ENCODE results near the gene GARRE1. TPM values are rescaled to one million over a fixed set of nuclear protein-coding genes. Genes with fewer than 3 reads are reported as not detected.
A peak's percentile ranks its signal among the peaks of the same experiment; 100 is the strongest.

GARRE1 gene
- total and polyA plus RNA-seq, 8 donors: 2.1 to 60.7 (median 13.8) TPM

DNA sequence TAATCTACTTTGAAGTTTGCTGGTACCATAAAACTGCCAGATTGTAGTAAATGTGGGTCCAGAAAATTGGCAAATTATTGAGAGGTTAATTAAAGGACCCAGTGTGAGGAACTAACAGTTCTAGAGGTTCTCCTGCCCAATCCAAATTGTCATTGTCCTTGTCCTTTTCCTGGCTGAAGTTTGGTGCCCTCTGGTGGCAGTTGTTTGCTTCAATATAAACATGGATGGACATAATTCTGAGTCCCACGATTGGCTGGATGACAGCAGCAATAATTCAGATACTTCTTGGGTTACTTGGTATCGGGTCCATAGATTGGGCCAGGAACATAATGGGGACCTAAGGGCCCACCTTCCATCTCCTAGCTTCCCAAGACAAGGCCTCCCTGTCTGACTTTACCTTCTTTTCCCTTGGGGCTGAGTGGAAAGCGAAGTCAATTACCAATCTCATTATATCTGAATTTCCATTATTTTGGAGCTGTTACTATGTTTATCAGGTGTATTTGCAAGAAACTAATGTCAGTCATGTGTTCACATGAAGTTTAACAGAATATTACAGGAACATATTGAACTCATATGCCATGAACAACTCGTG, 33.8 kb upstream of the GARRE1 start:
- Histone ChIP-seq H3K9me3 (no peaks in the 10 kb centered on the region), H3K27ac (no peak overlapping the region), H3K4me3 (no peak overlapping the region), H3K27me3 (no peaks in the 10 kb centered on the region), H3K36me3 (peaks cover 54 to 90% (median 83%) of the 10 kb centered on the region in 4 donors), H3K4me1 (peaks cover 9 to 35% (median 20%) of the 10 kb centered on the region in 4 donors)
- intact Hi-C loops (cut with DNase I; ENCODE audit: low total_unique reads): loop anchor here (10.0 kb wide), 1 partner anchor 124 kb away; no protein-coding TSS in a partner anchor
- WGBS, 5 donors: 55 to 68% (median 60%) methylated on average over 4 of the region's 4 CpGs
- TF ChIP-seq, protein P1, sequence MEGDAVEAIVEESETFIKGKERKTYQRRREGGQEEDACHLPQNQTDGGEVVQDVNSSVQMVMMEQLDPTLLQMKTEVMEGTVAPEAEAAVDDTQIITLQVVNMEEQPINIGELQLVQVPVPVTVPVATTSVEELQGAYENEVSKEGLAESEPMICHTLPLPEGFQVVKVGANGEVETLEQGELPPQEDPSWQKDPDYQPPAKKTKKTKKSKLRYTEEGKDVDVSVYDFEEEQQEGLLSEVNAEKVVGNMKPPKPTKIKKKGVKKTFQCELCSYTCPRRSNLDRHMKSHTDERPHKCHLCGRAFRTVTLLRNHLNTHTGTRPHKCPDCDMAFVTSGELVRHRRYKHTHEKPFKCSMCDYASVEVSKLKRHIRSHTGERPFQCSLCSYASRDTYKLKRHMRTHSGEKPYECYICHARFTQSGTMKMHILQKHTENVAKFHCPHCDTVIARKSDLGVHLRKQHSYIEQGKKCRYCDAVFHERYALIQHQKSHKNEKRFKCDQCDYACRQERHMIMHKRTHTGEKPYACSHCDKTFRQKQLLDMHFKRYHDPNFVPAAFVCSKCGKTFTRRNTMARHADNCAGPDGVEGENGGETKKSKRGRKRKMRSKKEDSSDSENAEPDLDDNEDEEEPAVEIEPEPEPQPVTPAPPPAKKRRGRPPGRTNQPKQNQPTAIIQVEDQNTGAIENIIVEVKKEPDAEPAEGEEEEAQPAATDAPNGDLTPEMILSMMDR (IDR thresholded peaks at IDR 0.05): peak in 5 of 7 experiments; percentile 41 to 79 (median 53)
- TF ChIP-seq POLR2A (IDR thresholded peaks at IDR 0.05): no peak
- DNase-seq: peak; percentile 72 to 82

GRCh38 chr19:34222386-34222785, 32.0 kb upstream of the GARRE1 start:
- H3K9me3 ChIP-seq: no peaks in the 10 kb centered on the region
- H3K36me3 ChIP-seq: peaks cover 56 to 94% (median 86%) of the 10 kb centered on the region in 4 donors
- H3K27me3 ChIP-seq: no peaks in the 10 kb centered on the region
- DNase-seq: no peak
- no peak overlapping the region for H3K4me3 ChIP-seq
- intact Hi-C loops (cut with DNase I; ENCODE audit: low total_unique reads): loop anchor here (10.0 kb wide), 1 partner anchor 122 kb away; no protein-coding TSS in a partner anchor
- TF ChIP-seq POLR2AphosphoS5 (IDR thresholded peaks at IDR 0.05) (no peak), EP300 (IDR thresholded peaks at IDR 0.05) (no peak), POLR2A (IDR thresholded peaks at IDR 0.05) (no peak)
- TF ChIP-seq, protein P1 (IDR thresholded peaks at IDR 0.05): no peak
- no peak overlapping the region for H3K27ac ChIP-seq
- WGBS, 5 donors: 73 to 85% (median 83%) methylated on average over 1 of the region's 1 CpG
- H3K4me1 ChIP-seq: peaks cover 9 to 39% (median 15%) of the 10 kb centered on the region in 4 donors

DNA sequence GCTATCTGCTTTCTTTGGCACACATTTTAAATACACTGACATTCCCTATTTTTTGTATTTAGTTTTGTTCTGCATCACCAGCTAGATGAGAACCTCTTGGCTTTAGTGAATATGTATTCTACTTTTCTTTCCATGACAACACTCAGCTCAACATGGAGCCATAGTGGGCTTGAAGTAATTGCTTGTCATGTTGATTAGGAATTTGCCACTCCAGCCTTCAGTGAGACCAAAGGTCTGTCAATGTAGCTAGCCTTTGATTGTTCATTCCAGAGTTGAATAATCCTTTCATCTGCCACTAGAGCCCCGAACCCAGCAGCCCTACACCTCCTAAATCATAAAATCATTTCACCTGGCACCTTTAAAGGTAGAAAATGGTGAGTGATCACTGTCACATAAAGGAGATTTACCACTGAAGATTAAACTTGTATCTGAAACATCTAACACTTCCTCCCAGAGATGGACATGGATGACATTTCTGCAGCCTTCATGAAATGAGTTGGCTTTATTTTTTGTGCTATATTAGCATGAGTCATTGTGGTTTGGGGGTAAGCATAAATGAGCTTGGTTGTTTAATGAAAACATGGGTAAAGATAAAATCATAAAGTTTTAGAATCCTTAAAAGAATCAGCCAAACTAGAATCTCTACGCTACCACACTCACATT, 29.2 kb upstream of the GARRE1 start:
- H3K27me3 ChIP-seq: no peaks in the 10 kb centered on the region
- H3K4me3 ChIP-seq: no peak overlapping the region
- no peak for TF ChIP-seq POLR2AphosphoS5 (IDR thresholded peaks at IDR 0.05)
- no peak for TF ChIP-seq POLR2A (IDR thresholded peaks at IDR 0.05)
- TF ChIP-seq, protein P1 (IDR thresholded peaks at IDR 0.05): no peak
- no peak for TF ChIP-seq EP300 (IDR thresholded peaks at IDR 0.05)
- intact Hi-C loops (cut with DNase I; ENCODE audit: low total_unique reads): loop anchor here (10.0 kb wide), 1 partner anchor 120 kb away; no protein-coding TSS in a partner anchor
- H3K36me3 ChIP-seq: peaks cover 62 to 100% (median 99%) of the 10 kb centered on the region in 4 donors
- peaks cover 0 to 17% (median 2%) of the 10 kb centered on the region in 4 donors for H3K4me1 ChIP-seq
- no peak overlapping the region for H3K27ac ChIP-seq
- no peaks in the 10 kb centered on the region for H3K9me3 ChIP-seq
- 76 to 91% (median 86%) methylated on average over 2 of the region's 2 CpGs for WGBS, 5 donors
- DNase-seq: no peak

- TF ChIP-seq, protein P1 (IDR thresholded peaks at IDR 0.05): no peak
- TF ChIP-seq EP300 (IDR thresholded peaks at IDR 0.05): no peak
- no peak for TF ChIP-seq POLR2A (IDR thresholded peaks at IDR 0.05)
- no peak for TF ChIP-seq POLR2AphosphoS5 (IDR thresholded peaks at IDR 0.05)
- DNase-seq: no peak
- Histone ChIP-seq H3K27ac (no peak overlapping the region), H3K4me3 (no peak overlapping the region), H3K27me3 (no peaks in the 10 kb centered on the region), H3K4me1 (peaks cover 0 to 12% (median 2%) of the 10 kb centered on the region in 4 donors), H3K9me3 (no peaks in the 10 kb centered on the region), H3K36me3 (peaks cover 61 to 100% (median 99%) of the 10 kb centered on the region in 4 donors)
- intact Hi-C loops (cut with DNase I; ENCODE audit: low total_unique reads): loop anchor here (10.0 kb wide), 1 partner anchor 119 kb away; no protein-coding TSS in a partner anchor
These were observed 28.7 kb upstream of the GARRE1 start for GRCh38 chr19:34225659-34226015.

All from stomach (tissue), 9 donors.